GM18858 (cell line): ENCODE results near the gene TP73.
"Not testable (repeated sequence)": the region's sequence is repeated elsewhere in the genome, so short reads cannot be mapped to it uniquely, and the experiment has no call there.

ENCODE experiments used
- ATAC-seq: cut with Tn5 transposase; IDR thresholded peaks from one replicate; pipeline ENCODE4 v1.9.1; 2021; ENCODE audit not compliant: unreplicated experiment

Gene TP73

GRCh38 chr1:3740042-3740441 lies 87.7 kb downstream of the TP73 start:
- no peak for ATAC-seq

- no peak for ATAC-seq
These were observed 88.4 kb downstream of the TP73 start for GRCh38 chr1:3740752-3741151.

- no peak for ATAC-seq
These were observed 89.5 kb downstream of the TP73 start for GRCh38 chr1:3741566-3742438.

- ATAC-seq = no peak
These were observed 90.4 kb downstream of the TP73 start for GRCh38 chr1:3742439-3743298.

- no peak for ATAC-seq
These were observed 91.1 kb downstream of the TP73 start for GRCh38 chr1:3743421-3743820.

GRCh38 chr1:3743826-3744225 lies 91.5 kb downstream of the TP73 start:
- ATAC-seq = no peak

- no peak for ATAC-seq
These were observed 92.3 kb downstream of the TP73 start for GRCh38 chr1:3744646-3745045.

GRCh38 chr1:3745071-3745470 lies 92.8 kb downstream of the TP73 start:
- no peak for ATAC-seq

- ATAC-seq = no peak
These were observed 93.5 kb downstream of the TP73 start for GRCh38 chr1:3745590-3746381.

GRCh38 chr1:3746389-3746829 lies 94.1 kb downstream of the TP73 start:
- ATAC-seq = no peak

GRCh38 chr1:3746830-3747521 lies 94.7 kb downstream of the TP73 start:
- no peak for ATAC-seq

GRCh38 chr1:3747522-3747848 lies 95.2 kb downstream of the TP73 start:
- no peak for ATAC-seq

GRCh38 chr1:3747903-3748302 lies 95.6 kb downstream of the TP73 start:
- ATAC-seq = no peak

- not testable (repeated sequence) for ATAC-seq
These were observed 96.1 kb downstream of the TP73 start for GRCh38 chr1:3748316-3748900.

GRCh38 chr1:3749512-3749911 lies 97.2 kb downstream of the TP73 start:
- ATAC-seq = no peak

GRCh38 chr1:3750741-3751140 lies 98.4 kb downstream of the TP73 start:
- no peak for ATAC-seq

GRCh38 chr1:3752400-3752945 lies 100.2 kb downstream of the TP73 start, which contains the start of gene CCDC27:
Gene CCDC27 (plus strand): TSS chr1:3752450. CDS start chr1:3752482, 32 bp downstream.
- ATAC-seq = no peak

GRCh38 chr1:3753656-3754454 lies 101.5 kb downstream of the TP73 start:
- no peak for ATAC-seq

- ATAC-seq = no peak
These were observed 104.1 kb downstream of the TP73 start for GRCh38 chr1:3756394-3756793.
